HL-60 (cell line): Measurements from ENCODE around the gene RIN1.
A peak's percentile ranks its signal among the peaks of the same experiment; 100 is the strongest.

ENCODE experiments used
- DNase-seq, 2 experiments: peaks; one replicate each; pipeline ENCODE4 v3.0.0-alpha.2; 2010 to 2020; ENCODE audit warnings: low read depth in 1 of 2, low spot score in 1 of 2
- H3K27ac ChIP-seq: fragments of 250-450 bp; sonication (Bioruptor Pico); replicated peaks from 2 replicates; pipeline ENCODE4 v1.5.1; 2020; ENCODE audit warnings: mild to moderate bottlenecking, moderate library complexity
- H3K27me3 ChIP-seq: fragments of 250-450 bp; sonication (Bioruptor Pico); 2 replicates; pipeline ENCODE4 v1.5.1; 2021; ENCODE audit warnings: mild to moderate bottlenecking, moderate library complexity; ENCODE audit not compliant: insufficient read depth, poor library complexity, severe bottlenecking
- H3K4me3 ChIP-seq: replicated peaks from 2 replicates; pipeline ENCODE4 v1.5.1; 2011; ENCODE audit warnings: mild to moderate bottlenecking, control low read depth, low read length; ENCODE audit not compliant: insufficient read depth
- CTCF ChIP-seq: IDR thresholded peaks from one replicate; pipeline ENCODE4 v1.5.1; 2011; ENCODE audit warnings: low read length, control low read depth, inconsistent platforms; ENCODE audit not compliant: insufficient read depth
- GABPA ChIP-seq: IDR thresholded peaks from 2 replicates; pipeline ENCODE4 v1.6.1; 2012; ENCODE audit warnings: low read depth
- POLR2AphosphoS5 ChIP-seq: IDR thresholded peaks from 2 replicates; pipeline ENCODE4 v1.6.1; 2012; ENCODE audit warnings: low read depth
- SPI1 ChIP-seq: IDR thresholded peaks from 2 replicates; pipeline ENCODE4 v1.6.1; 2012; ENCODE audit warnings: low read depth, mild to moderate bottlenecking, borderline replicate concordance
- TF ChIP-seq, protein P1 (sequence below): IDR thresholded peaks from 2 replicates; pipeline ENCODE4 v1.6.1; 2012; ENCODE audit warnings: low read depth; ENCODE audit not compliant: insufficient replicate concordance

RIN1 gene

GRCh38 chr11:66337103-66337899 is 1.1 kb upstream of the RIN1 start:
- Histone ChIP-seq H3K27me3 (no peaks in the 10 kb centered on the region), H3K27ac (peak overlapping the region; percentile 84), H3K4me3 (no peak overlapping the region)
- no peak for DNase-seq
- TF ChIP-seq SPI1 (no peak), GABPA (no peak), CTCF (no peak), POLR2AphosphoS5 (no peak)
- TF ChIP-seq, protein P1, sequence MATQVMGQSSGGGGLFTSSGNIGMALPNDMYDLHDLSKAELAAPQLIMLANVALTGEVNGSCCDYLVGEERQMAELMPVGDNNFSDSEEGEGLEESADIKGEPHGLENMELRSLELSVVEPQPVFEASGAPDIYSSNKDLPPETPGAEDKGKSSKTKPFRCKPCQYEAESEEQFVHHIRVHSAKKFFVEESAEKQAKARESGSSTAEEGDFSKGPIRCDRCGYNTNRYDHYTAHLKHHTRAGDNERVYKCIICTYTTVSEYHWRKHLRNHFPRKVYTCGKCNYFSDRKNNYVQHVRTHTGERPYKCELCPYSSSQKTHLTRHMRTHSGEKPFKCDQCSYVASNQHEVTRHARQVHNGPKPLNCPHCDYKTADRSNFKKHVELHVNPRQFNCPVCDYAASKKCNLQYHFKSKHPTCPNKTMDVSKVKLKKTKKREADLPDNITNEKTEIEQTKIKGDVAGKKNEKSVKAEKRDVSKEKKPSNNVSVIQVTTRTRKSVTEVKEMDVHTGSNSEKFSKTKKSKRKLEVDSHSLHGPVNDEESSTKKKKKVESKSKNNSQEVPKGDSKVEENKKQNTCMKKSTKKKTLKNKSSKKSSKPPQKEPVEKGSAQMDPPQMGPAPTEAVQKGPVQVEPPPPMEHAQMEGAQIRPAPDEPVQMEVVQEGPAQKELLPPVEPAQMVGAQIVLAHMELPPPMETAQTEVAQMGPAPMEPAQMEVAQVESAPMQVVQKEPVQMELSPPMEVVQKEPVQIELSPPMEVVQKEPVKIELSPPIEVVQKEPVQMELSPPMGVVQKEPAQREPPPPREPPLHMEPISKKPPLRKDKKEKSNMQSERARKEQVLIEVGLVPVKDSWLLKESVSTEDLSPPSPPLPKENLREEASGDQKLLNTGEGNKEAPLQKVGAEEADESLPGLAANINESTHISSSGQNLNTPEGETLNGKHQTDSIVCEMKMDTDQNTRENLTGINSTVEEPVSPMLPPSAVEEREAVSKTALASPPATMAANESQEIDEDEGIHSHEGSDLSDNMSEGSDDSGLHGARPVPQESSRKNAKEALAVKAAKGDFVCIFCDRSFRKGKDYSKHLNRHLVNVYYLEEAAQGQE, result no peak

DNA sequence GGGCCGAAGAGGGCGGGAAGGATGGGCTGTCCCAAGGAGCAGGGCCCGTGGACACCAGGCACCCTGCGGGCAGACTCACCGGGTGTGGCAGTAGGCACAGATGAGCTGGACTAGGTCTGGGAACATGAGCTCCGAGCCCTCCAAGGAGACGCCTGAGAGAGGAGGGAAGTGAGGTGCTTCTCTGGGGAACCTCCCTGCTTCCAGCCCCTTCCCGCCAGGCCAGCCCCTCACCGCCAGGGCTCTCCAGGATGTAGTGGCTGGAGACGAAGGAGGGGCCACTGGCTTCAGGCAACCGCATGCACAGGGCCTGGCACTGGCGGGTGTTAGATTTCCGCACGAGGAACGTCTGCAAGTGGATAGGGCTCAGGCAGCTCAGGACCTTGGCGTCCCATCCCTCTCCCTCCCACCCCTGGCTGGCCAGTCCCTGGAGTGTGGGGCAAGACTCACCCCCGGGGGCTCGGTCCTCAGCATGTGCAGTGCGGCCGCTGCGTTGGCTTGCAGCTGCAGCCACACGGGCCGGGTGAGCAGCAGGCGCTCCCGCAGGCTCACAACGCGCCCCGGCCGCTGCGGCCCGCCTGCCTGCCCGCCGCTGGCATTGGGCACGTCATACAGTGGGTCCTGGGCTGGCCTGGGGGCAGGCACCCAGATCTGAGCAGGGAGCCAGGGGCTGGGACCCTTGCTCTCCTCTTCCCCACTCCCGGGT is 552 bp downstream of the RIN1 start:
- TF ChIP-seq SPI1 (peak; percentile 31; the same call in 1 of the 2 replicates), GABPA (no peak), CTCF (no peak), POLR2AphosphoS5 (no peak)
- TF ChIP-seq, protein P1, result no peak
- Histone ChIP-seq H3K27me3 (no peaks in the 10 kb centered on the region), H3K27ac (peak overlapping the region; percentile 84), H3K4me3 (peak overlapping the region; percentile 59)
- DNase-seq, result peak; percentile 53 to 63

- peak overlapping the region; percentile 59 for H3K4me3 ChIP-seq
- TF ChIP-seq POLR2AphosphoS5 (no peak), SPI1 (no peak), CTCF (no peak), GABPA (no peak)
- TF ChIP-seq, protein P1, result no peak
- H3K27ac ChIP-seq, result peak overlapping the region; percentile 84
- DNase-seq, result peak; percentile 49 to 89
- H3K27me3 ChIP-seq, result no peaks in the 10 kb centered on the region
These were observed 1.4 kb downstream of the RIN1 start for GRCh38 chr11:66334605-66335442.
